HL-60 (cell line): ENCODE measurements around the gene BHLHE40.

ENCODE experiments used
- CTCF ChIP-seq: IDR thresholded peaks from one replicate; pipeline ENCODE4 v1.5.1; 2011; ENCODE audit warnings: low read length, control low read depth, inconsistent platforms; ENCODE audit not compliant: insufficient read depth
- GABPA ChIP-seq: IDR thresholded peaks from 2 replicates; pipeline ENCODE4 v1.6.1; 2012; ENCODE audit warnings: low read depth
- POLR2AphosphoS5 ChIP-seq: IDR thresholded peaks from 2 replicates; pipeline ENCODE4 v1.6.1; 2012; ENCODE audit warnings: low read depth
- SPI1 ChIP-seq: IDR thresholded peaks from 2 replicates; pipeline ENCODE4 v1.6.1; 2012; ENCODE audit warnings: low read depth, mild to moderate bottlenecking, borderline replicate concordance

- TF ChIP-seq CTCF (no peak), SPI1 (no peak), GABPA (no peak), POLR2AphosphoS5 (no peak)
Observed at GRCh38 chr3:4983739-4984510, 4.7 kb downstream of the BHLHE40 start.
